Muscle of leg (tissue), 11 donors: ENCODE measurements around the gene RBM27. TPM values are rescaled to one million over a fixed set of nuclear protein-coding genes. Genes with fewer than 3 reads are reported as not detected.
A peak's percentile ranks its signal among the peaks of the same experiment; 100 is the strongest.

Source experiments
- DNase-seq: peaks from one replicate; pipeline ENCODE4 v3.0.0; 2013
- H3K27ac ChIP-seq: one replicate; pipeline ENCODE4 v1.5.1; 2013; ENCODE audit warnings: mild to moderate bottlenecking, low read length, control low read depth
- H3K27me3 ChIP-seq: one replicate; pipeline ENCODE4 v1.6.1; 2013; ENCODE audit warnings: low read length; ENCODE audit not compliant: control insufficient read depth, insufficient read depth
- H3K36me3 ChIP-seq: one replicate; pipeline ENCODE4 v1.6.1; 2013; ENCODE audit warnings: low read length; ENCODE audit not compliant: control insufficient read depth, insufficient read depth
- H3K4me1 ChIP-seq: one replicate; pipeline ENCODE4 v1.6.1; 2013; ENCODE audit warnings: low read length; ENCODE audit not compliant: control insufficient read depth, insufficient read depth
- H3K4me3 ChIP-seq: one replicate; pipeline ENCODE4 v1.5.1; 2013; ENCODE audit warnings: low read length, control low read depth
- H3K9me3 ChIP-seq: replicated peaks from 2 replicates; pipeline ENCODE4 v1.6.1; 2013; ENCODE audit warnings: low read depth, low read length; ENCODE audit not compliant: control insufficient read depth
- WGBS: methylation state at CpG from one replicate; pipeline ENCODE4 v1.1.5; 2013; ENCODE audit warnings: missing lambda C conversion rate; ENCODE audit not compliant: insufficient coverage; 5-methylcytosine and 5-hydroxymethylcytosine counted together
- polyA plus RNA-seq, 8 donors: library from polyadenylated mRNA; unstranded; fragments of 120-200 nt; gene quantifications; one replicate each; pipeline versions ENCODE4 v1.2.1 to v1.2.3, GENCODE V29; 2013; ENCODE audit warnings: inconsistent platforms in 1 of 8, low replicate concordance in 1 of 8; ENCODE audit not compliant: insufficient read length in 8 of 8, insufficient read depth in 1 of 8
- total RNA-seq: library from RNA; stranded (reverse); fragments of 120-200 nt; gene quantifications from one replicate; pipeline ENCODE4 v1.2.4, GENCODE V29; 2013

Gene RBM27
- total and polyA plus RNA-seq, 9 donors: 12.2 to 18.8 (median 15.2) TPM

- H3K9me3 ChIP-seq: no peaks in the 10 kb centered on the region
- no peaks in the 10 kb centered on the region for H3K27me3 ChIP-seq
- H3K4me3 ChIP-seq: no peak overlapping the region
- no peak for DNase-seq
- H3K4me1 ChIP-seq: no peaks in the 10 kb centered on the region
- WGBS: no CpG with 5 or more reads among the region's 1 CpG
- no peak overlapping the region for H3K27ac ChIP-seq
- H3K36me3 ChIP-seq: peaks cover 13% of the 10 kb centered on the region
These were observed 18.6 kb downstream of the RBM27 start for GRCh38 chr5:146222005-146222404.

GRCh38 chr5:146223179-146223578 is 19.8 kb downstream of the RBM27 start:
- Histone ChIP-seq H3K4me3 (no peak overlapping the region), H3K4me1 (no peaks in the 10 kb centered on the region), H3K9me3 (no peaks in the 10 kb centered on the region), H3K27me3 (no peaks in the 10 kb centered on the region), H3K27ac (no peak overlapping the region), H3K36me3 (peaks cover 13% of the 10 kb centered on the region)
- no CpG with 5 or more reads among the region's 1 CpG for WGBS
- DNase-seq: no peak

GRCh38 chr5:146229222-146229621 is 25.8 kb downstream of the RBM27 start:
- Histone ChIP-seq H3K27ac (no peak overlapping the region), H3K27me3 (no peaks in the 10 kb centered on the region), H3K9me3 (no peaks in the 10 kb centered on the region), H3K36me3 (peaks cover 26% of the 10 kb centered on the region), H3K4me1 (no peaks in the 10 kb centered on the region), H3K4me3 (no peak overlapping the region)
- DNase-seq: no peak

GRCh38 chr5:146232223-146232622 is 28.8 kb downstream of the RBM27 start:
- Histone ChIP-seq H3K36me3 (peaks cover 24% of the 10 kb centered on the region), H3K27ac (no peak overlapping the region), H3K27me3 (no peaks in the 10 kb centered on the region), H3K4me3 (no peak overlapping the region), H3K4me1 (no peaks in the 10 kb centered on the region), H3K9me3 (no peaks in the 10 kb centered on the region)
- WGBS: no CpG with 5 or more reads among the region's 6 CpGs
- no peak for DNase-seq

- Histone ChIP-seq H3K27me3 (no peaks in the 10 kb centered on the region), H3K36me3 (peaks cover 25% of the 10 kb centered on the region), H3K9me3 (no peaks in the 10 kb centered on the region), H3K4me3 (no peak overlapping the region), H3K27ac (no peak overlapping the region), H3K4me1 (no peaks in the 10 kb centered on the region)
- DNase-seq: no peak
- WGBS: 80% methylated on average over 1 of the region's 5 CpGs
These were observed 30.0 kb downstream of the RBM27 start for GRCh38 chr5:146233441-146233840.

- no peak overlapping the region for H3K27ac ChIP-seq
- no peaks in the 10 kb centered on the region for H3K27me3 ChIP-seq
- DNase-seq: no peak
- WGBS: 92% methylated on average over 1 of the region's 1 CpG
- H3K9me3 ChIP-seq: no peaks in the 10 kb centered on the region
- no peak overlapping the region for H3K4me3 ChIP-seq
- H3K36me3 ChIP-seq: peaks cover 11% of the 10 kb centered on the region
- H3K4me1 ChIP-seq: no peaks in the 10 kb centered on the region
These were observed 35.6 kb downstream of the RBM27 start for GRCh38 chr5:146238973-146239372.

GRCh38 chr5:146240951-146241350 is 37.5 kb downstream of the RBM27 start:
- DNase-seq: peak; percentile 10
- H3K4me1 ChIP-seq: no peaks in the 10 kb centered on the region
- no CpG with 5 or more reads among the region's 2 CpGs for WGBS
- no peaks in the 10 kb centered on the region for H3K27me3 ChIP-seq
- H3K36me3 ChIP-seq: peaks cover 11% of the 10 kb centered on the region
- H3K9me3 ChIP-seq: no peaks in the 10 kb centered on the region
- H3K27ac ChIP-seq: no peak overlapping the region
- H3K4me3 ChIP-seq: no peak overlapping the region

- WGBS: no CpG with 5 or more reads among the region's 3 CpGs
- H3K4me3 ChIP-seq: no peak overlapping the region
- H3K9me3 ChIP-seq: no peaks in the 10 kb centered on the region
- no peak overlapping the region for H3K27ac ChIP-seq
- peak; percentile 55 for DNase-seq
- no peaks in the 10 kb centered on the region for H3K27me3 ChIP-seq
- peaks cover 7% of the 10 kb centered on the region for H3K36me3 ChIP-seq
- H3K4me1 ChIP-seq: no peaks in the 10 kb centered on the region
These were observed 39.8 kb downstream of the RBM27 start for GRCh38 chr5:146243247-146243646.

- Histone ChIP-seq H3K9me3 (no peaks in the 10 kb centered on the region), H3K27ac (no peak overlapping the region), H3K36me3 (peaks cover 10% of the 10 kb centered on the region), H3K4me3 (no peak overlapping the region), H3K27me3 (no peaks in the 10 kb centered on the region), H3K4me1 (no peaks in the 10 kb centered on the region)
- DNase-seq: no peak
- 95% methylated on average over 3 of the region's 5 CpGs for WGBS
These were observed 45.2 kb downstream of the RBM27 start for GRCh38 chr5:146248561-146248960.

GRCh38 chr5:146249801-146250200 is 46.4 kb downstream of the RBM27 start:
- Histone ChIP-seq H3K36me3 (peaks cover 10% of the 10 kb centered on the region), H3K27ac (no peak overlapping the region), H3K4me1 (no peaks in the 10 kb centered on the region), H3K27me3 (no peaks in the 10 kb centered on the region), H3K4me3 (no peak overlapping the region), H3K9me3 (no peaks in the 10 kb centered on the region)
- DNase-seq: no peak
- WGBS: no CpG with 5 or more reads among the region's 4 CpGs
